ENCODE data around the gene COX20. TPM values are rescaled to one million over a fixed set of nuclear protein-coding genes. Genes with fewer than 3 reads are reported as not detected.

COX20 gene
- total and polyA plus RNA-seq, 2 donors (not counting 1 experiment from before 2014, with no cell fraction given), result 22.8 to 51.5 TPM

- Histone ChIP-seq H3K36me3 (ENCODE audit: control insufficient read depth, insufficient read depth, low read length) (no peaks in the 10 kb centered on the region), H3K9me3 (ENCODE audit: control insufficient read depth, insufficient read depth, low read depth, low read length) (no peaks in the 10 kb centered on the region), H3K4me3 (replicated peaks in 1 of 4; ENCODE audit: control extremely low read depth in 1 of 4, insufficient read depth in 1 of 4, low read depth in 3 of 4, low read length in 4 of 4) (no peak overlapping the region), H3K4me1 (ENCODE audit: control insufficient read depth, extremely low read depth, insufficient read depth, low read length) (no peaks in the 10 kb centered on the region), H2AFZ (ENCODE audit: low read length) (no peak overlapping the region), H3K79me2 (ENCODE audit: control insufficient read depth, insufficient read depth, low read length) (peaks cover 27% of the 10 kb centered on the region), H3K9ac (ENCODE audit: insufficient read depth, low read length) (no peak overlapping the region), H3K27ac (ENCODE audit: insufficient read depth, low read length) (no peak overlapping the region), H3K27me3 (ENCODE audit: control insufficient read depth, insufficient read depth, low read length) (no peaks in the 10 kb centered on the region), H4K20me1 (ENCODE audit: control insufficient read depth, extremely low read depth, insufficient read depth, low read length) (peaks cover 11% of the 10 kb centered on the region), H3K4me2 (ENCODE audit: extremely low read depth, insufficient read depth, low read length) (no peak overlapping the region)
- TF ChIP-seq EZH2 (IDR thresholded peaks at IDR 0.05; ENCODE audit: low read length, missing control alignments), result no peak
- no peak for TF ChIP-seq CTCF (conservative IDR thresholded peaks at IDR 0.05 in 1 of 2, IDR thresholded peaks at IDR 0.05 in 1 of 2; ENCODE audit: low read depth in 1 of 2, low read length in 2 of 2)
- DNase-seq (ENCODE audit: low read depth in 2 of 2), result no peak
Measured at GRCh38 chr1:244866355-244866754, 30.9 kb downstream of the COX20 start.

GRCh38 chr1:244868484-244869363, 33.3 kb downstream of the COX20 start:
- H3K27me3 ChIP-seq (ENCODE audit: control insufficient read depth, insufficient read depth, low read length), result no peaks in the 10 kb centered on the region
- H3K79me2 ChIP-seq (ENCODE audit: control insufficient read depth, insufficient read depth, low read length), result peaks cover 5% of the 10 kb centered on the region
- no peaks in the 10 kb centered on the region for H3K36me3 ChIP-seq (ENCODE audit: control insufficient read depth, insufficient read depth, low read length)
- H3K27ac ChIP-seq (ENCODE audit: insufficient read depth, low read length), result no peak overlapping the region
- no peak overlapping the region for H3K4me2 ChIP-seq (ENCODE audit: extremely low read depth, insufficient read depth, low read length)
- H2AFZ ChIP-seq (ENCODE audit: low read length), result no peak overlapping the region
- H3K9ac ChIP-seq (ENCODE audit: insufficient read depth, low read length), result no peak overlapping the region
- H3K9me3 ChIP-seq (ENCODE audit: control insufficient read depth, insufficient read depth, low read depth, low read length), result no peaks in the 10 kb centered on the region
- no peaks in the 10 kb centered on the region for H4K20me1 ChIP-seq (ENCODE audit: control insufficient read depth, extremely low read depth, insufficient read depth, low read length)
- H3K4me1 ChIP-seq (ENCODE audit: control insufficient read depth, extremely low read depth, insufficient read depth, low read length), result no peaks in the 10 kb centered on the region
- DNase-seq (ENCODE audit: low read depth in 2 of 2), result no peak
- no peak overlapping the region for H3K4me3 ChIP-seq (replicated peaks in 1 of 4; ENCODE audit: control extremely low read depth in 1 of 4, insufficient read depth in 1 of 4, low read depth in 3 of 4, low read length in 4 of 4)
- TF ChIP-seq EZH2 (IDR thresholded peaks at IDR 0.05; ENCODE audit: low read length, missing control alignments), result no peak
- no peak for TF ChIP-seq CTCF (conservative IDR thresholded peaks at IDR 0.05 in 1 of 2, IDR thresholded peaks at IDR 0.05 in 1 of 2; ENCODE audit: low read depth in 1 of 2, low read length in 2 of 2)

- H4K20me1 ChIP-seq (ENCODE audit: control insufficient read depth, extremely low read depth, insufficient read depth, low read length), result no peaks in the 10 kb centered on the region
- no peak overlapping the region for H3K4me2 ChIP-seq (ENCODE audit: extremely low read depth, insufficient read depth, low read length)
- no peak for DNase-seq (ENCODE audit: low read depth in 2 of 2)
- no peak overlapping the region for H3K9ac ChIP-seq (ENCODE audit: insufficient read depth, low read length)
- H2AFZ ChIP-seq (ENCODE audit: low read length), result no peak overlapping the region
- no peak overlapping the region for H3K4me3 ChIP-seq (replicated peaks in 1 of 4; ENCODE audit: control extremely low read depth in 1 of 4, insufficient read depth in 1 of 4, low read depth in 3 of 4, low read length in 4 of 4)
- H3K36me3 ChIP-seq (ENCODE audit: control insufficient read depth, insufficient read depth, low read length), result no peaks in the 10 kb centered on the region
- TF ChIP-seq EZH2 (IDR thresholded peaks at IDR 0.05; ENCODE audit: low read length, missing control alignments) (no peak), CTCF (conservative IDR thresholded peaks at IDR 0.05 in 1 of 2, IDR thresholded peaks at IDR 0.05 in 1 of 2; ENCODE audit: low read depth in 1 of 2, low read length in 2 of 2) (no peak)
- H3K27ac ChIP-seq (ENCODE audit: insufficient read depth, low read length), result no peak overlapping the region
- H3K9me3 ChIP-seq (ENCODE audit: control insufficient read depth, insufficient read depth, low read depth, low read length), result no peaks in the 10 kb centered on the region
- H3K4me1 ChIP-seq (ENCODE audit: control insufficient read depth, extremely low read depth, insufficient read depth, low read length), result no peaks in the 10 kb centered on the region
- no peaks in the 10 kb centered on the region for H3K79me2 ChIP-seq (ENCODE audit: control insufficient read depth, insufficient read depth, low read length)
- no peaks in the 10 kb centered on the region for H3K27me3 ChIP-seq (ENCODE audit: control insufficient read depth, insufficient read depth, low read length)
Measured at GRCh38 chr1:244869364-244869827, 33.9 kb downstream of the COX20 start.

All from fibroblast of lung (primary cell).